Measurements from ENCODE around the gene SEZ6L.

The SEZ6L gene

GRCh38 chr22:26295563-26296126, 126.4 kb downstream of the SEZ6L start:
- no peaks in the 10 kb centered on the region for H3F3A ChIP-seq (ENCODE audit: low read depth)
- H3K9me3 ChIP-seq (ENCODE audit: insufficient read depth, low read depth, low read length): no peaks in the 10 kb centered on the region
- no peak overlapping the region for H2AFZ ChIP-seq (ENCODE audit: low read length)
- TF ChIP-seq CTCF (conservative IDR thresholded peaks at IDR 0.05; ENCODE audit: low read length): no peak
- TF ChIP-seq EZH2phosphoT487 (IDR thresholded peaks at IDR 0.05; ENCODE audit: borderline replicate concordance): no peak
- no peak overlapping the region for H3K4me3 ChIP-seq (ENCODE audit: low read length, poor library complexity, severe bottlenecking)
- H3K36me3 ChIP-seq (ENCODE audit: insufficient read depth, low read length): no peaks in the 10 kb centered on the region
- no peak overlapping the region for H3K4me2 ChIP-seq (ENCODE audit: low read depth, low read length, poor library complexity, severe bottlenecking)
- no peaks in the 10 kb centered on the region for H3K79me2 ChIP-seq (ENCODE audit: insufficient read depth, low read length)
- H4K20me1 ChIP-seq (ENCODE audit: insufficient read depth, low read length, poor library complexity, severe bottlenecking): no peaks in the 10 kb centered on the region
- H3K4me1 ChIP-seq (ENCODE audit: insufficient read depth, low read length, poor library complexity, severe bottlenecking): peaks cover 7% of the 10 kb centered on the region
- no peak overlapping the region for H3K9ac ChIP-seq (ENCODE audit: low read depth, low read length, poor library complexity, severe bottlenecking)
- H3K9me2 ChIP-seq (replicated peaks; ENCODE audit: low read depth, low read length): no peaks in the 10 kb centered on the region
- H3K27me3 ChIP-seq (ENCODE audit: insufficient read depth, low read length, poor library complexity, severe bottlenecking): no peaks in the 10 kb centered on the region

- Histone ChIP-seq H3K9me2 (replicated peaks; ENCODE audit: low read depth, low read length) (no peaks in the 10 kb centered on the region), H3K36me3 (ENCODE audit: insufficient read depth, low read length) (no peaks in the 10 kb centered on the region), H4K20me1 (ENCODE audit: insufficient read depth, low read length, poor library complexity, severe bottlenecking) (no peaks in the 10 kb centered on the region), H3K4me3 (ENCODE audit: low read length, poor library complexity, severe bottlenecking) (no peak overlapping the region), H3K27me3 (ENCODE audit: insufficient read depth, low read length, poor library complexity, severe bottlenecking) (no peaks in the 10 kb centered on the region), H3K4me1 (ENCODE audit: insufficient read depth, low read length, poor library complexity, severe bottlenecking) (peaks cover 7% of the 10 kb centered on the region), H2AFZ (ENCODE audit: low read length) (no peak overlapping the region), H3K79me2 (ENCODE audit: insufficient read depth, low read length) (no peaks in the 10 kb centered on the region), H3F3A (ENCODE audit: low read depth) (no peaks in the 10 kb centered on the region), H3K9me3 (ENCODE audit: insufficient read depth, low read depth, low read length) (no peaks in the 10 kb centered on the region), H3K9ac (ENCODE audit: low read depth, low read length, poor library complexity, severe bottlenecking) (no peak overlapping the region), H3K4me2 (ENCODE audit: low read depth, low read length, poor library complexity, severe bottlenecking) (no peak overlapping the region)
- TF ChIP-seq CTCF (conservative IDR thresholded peaks at IDR 0.05; ENCODE audit: low read length): no peak
- TF ChIP-seq EZH2phosphoT487 (IDR thresholded peaks at IDR 0.05; ENCODE audit: borderline replicate concordance): no peak
Measured at GRCh38 chr22:26298605-26299310, 129.5 kb downstream of the SEZ6L start.

GRCh38 chr22:26302726-26303125, 133.5 kb downstream of the SEZ6L start:
- Histone ChIP-seq H4K20me1 (ENCODE audit: insufficient read depth, low read length, poor library complexity, severe bottlenecking) (no peaks in the 10 kb centered on the region), H3F3A (ENCODE audit: low read depth) (no peaks in the 10 kb centered on the region), H3K4me3 (ENCODE audit: low read length, poor library complexity, severe bottlenecking) (no peak overlapping the region), H3K9me2 (replicated peaks; ENCODE audit: low read depth, low read length) (no peaks in the 10 kb centered on the region), H3K36me3 (ENCODE audit: insufficient read depth, low read length) (no peaks in the 10 kb centered on the region), H3K27me3 (ENCODE audit: insufficient read depth, low read length, poor library complexity, severe bottlenecking) (no peaks in the 10 kb centered on the region), H3K4me2 (ENCODE audit: low read depth, low read length, poor library complexity, severe bottlenecking) (no peak overlapping the region), H3K9ac (ENCODE audit: low read depth, low read length, poor library complexity, severe bottlenecking) (no peak overlapping the region), H2AFZ (ENCODE audit: low read length) (no peak overlapping the region), H3K9me3 (ENCODE audit: insufficient read depth, low read depth, low read length) (no peaks in the 10 kb centered on the region), H3K79me2 (ENCODE audit: insufficient read depth, low read length) (no peaks in the 10 kb centered on the region), H3K4me1 (ENCODE audit: insufficient read depth, low read length, poor library complexity, severe bottlenecking) (no peaks in the 10 kb centered on the region)
- TF ChIP-seq EZH2phosphoT487 (IDR thresholded peaks at IDR 0.05; ENCODE audit: borderline replicate concordance): no peak
- no peak for TF ChIP-seq CTCF (conservative IDR thresholded peaks at IDR 0.05; ENCODE audit: low read length)

Measured in Loucy (cell line).